Measurements from ENCODE around the gene PARD6B. TPM values are rescaled to one million over a fixed set of nuclear protein-coding genes. Genes with fewer than 3 reads are reported as not detected.

PARD6B gene
- total RNA-seq, 2 experiments from 2014 or later: 4.4 to 6.1 TPM

- POLR2A ChIA-PET: no interaction called here
Measured at GRCh38 chr20:50688256-50688975, 43.0 kb upstream of the PARD6B start.

GRCh38 chr20:50689864-50690649 is 41.3 kb upstream of the PARD6B start:
- BruUV-seq (replicated peaks): no TSS peak
- no peak overlapping the region for H3K4me2 ChIP-seq (ENCODE audit: low read length)
- H3K36me3 ChIP-seq (ENCODE audit: insufficient read depth, low read length): no peaks in the 10 kb centered on the region
- H3K9me2 ChIP-seq (ENCODE audit: insufficient read depth, low read length): no peaks in the 10 kb centered on the region
- intact Hi-C loops (cut with micrococcal nuclease; ENCODE audit: unreplicated experiment): no loop called here
- no peaks in the 10 kb centered on the region for H3K4me1 ChIP-seq (ENCODE audit: insufficient read depth, low read length, poor library complexity, severe bottlenecking)
- H3K9me3 ChIP-seq (ENCODE audit: low read length): no peaks in the 10 kb centered on the region
- CTCF ChIA-PET (ENCODE audit: unreplicated experiment): no interaction called here
- H4K20me1 ChIP-seq (ENCODE audit: insufficient read depth, low read length): no peaks in the 10 kb centered on the region
- POLR2A ChIA-PET: no interaction called here
- H2AFZ ChIP-seq (ENCODE audit: low read length): no peak overlapping the region
- no peaks in the 10 kb centered on the region for H3K79me2 ChIP-seq (ENCODE audit: insufficient read depth, low read depth, low read length)
- H3K27ac ChIP-seq (ENCODE audit: low read depth, low read length, poor library complexity, severe bottlenecking): no peak overlapping the region
- TF ChIP-seq EZH2phosphoT487 (IDR thresholded peaks at IDR 0.05; ENCODE audit: borderline replicate concordance, low read depth, low read length) (no peak), CTCF (conservative IDR thresholded peaks at IDR 0.05; ENCODE audit: low read length) (no peak)
- DNase-seq (ENCODE audit: low spot score): no peak
- no peak overlapping the region for H3K4me3 ChIP-seq (ENCODE audit: low read depth, low read length, poor library complexity, severe bottlenecking)

More at GRCh38 chr20:50688256-50688975, 43.0 kb upstream of the PARD6B start:
- TF ChIP-seq CTCF (conservative IDR thresholded peaks at IDR 0.05; ENCODE audit: low read length) (no peak), EZH2phosphoT487 (IDR thresholded peaks at IDR 0.05; ENCODE audit: borderline replicate concordance, low read depth, low read length) (no peak)
- Histone ChIP-seq H3K36me3 (ENCODE audit: insufficient read depth, low read length) (no peaks in the 10 kb centered on the region), H3K4me2 (ENCODE audit: low read length) (no peak overlapping the region), H3K4me1 (ENCODE audit: insufficient read depth, low read length, poor library complexity, severe bottlenecking) (no peaks in the 10 kb centered on the region), H4K20me1 (ENCODE audit: insufficient read depth, low read length) (no peaks in the 10 kb centered on the region), H3K79me2 (ENCODE audit: insufficient read depth, low read depth, low read length) (no peaks in the 10 kb centered on the region), H3K9me2 (ENCODE audit: insufficient read depth, low read length) (no peaks in the 10 kb centered on the region), H3K4me3 (ENCODE audit: low read depth, low read length, poor library complexity, severe bottlenecking) (no peak overlapping the region), H2AFZ (ENCODE audit: low read length) (no peak overlapping the region), H3K27ac (ENCODE audit: low read depth, low read length, poor library complexity, severe bottlenecking) (no peak overlapping the region), H3K9me3 (ENCODE audit: low read length) (no peaks in the 10 kb centered on the region)
- intact Hi-C loops (cut with micrococcal nuclease; ENCODE audit: unreplicated experiment): no loop called here
- no peak for DNase-seq (ENCODE audit: low spot score)
- CTCF ChIA-PET (ENCODE audit: unreplicated experiment): no interaction called here
- no TSS peak for BruUV-seq (replicated peaks)
